A549 treated with ZK216348 at 1 μM for 4 hours (cell line): ENCODE measurements around the gene PFKFB2. TPM values are rescaled to one million over a fixed set of nuclear protein-coding genes. Genes with fewer than 3 reads are reported as not detected.

Experiments
- total RNA-seq: library from RNA; stranded (reverse); fragments of 200-300 nt; extraction: Qiagen RNA extraction; gene quantifications from 5 replicates; pipeline ENCODE4 v1.2.3, GENCODE V29; 2022; ENCODE audit warnings: low read depth

Gene PFKFB2
- total RNA-seq: 4.6 to 7.3 TPM (median 6.4 TPM) in 5 replicates

GRCh38 chr1:207052911-207053769, at the start of gene PFKFB2:
Gene PFKFB2, plus strand, starts transcription at chr1:207053275. Its CDS starts 1,443 bp downstream, at chr1:207054718.

DNA sequence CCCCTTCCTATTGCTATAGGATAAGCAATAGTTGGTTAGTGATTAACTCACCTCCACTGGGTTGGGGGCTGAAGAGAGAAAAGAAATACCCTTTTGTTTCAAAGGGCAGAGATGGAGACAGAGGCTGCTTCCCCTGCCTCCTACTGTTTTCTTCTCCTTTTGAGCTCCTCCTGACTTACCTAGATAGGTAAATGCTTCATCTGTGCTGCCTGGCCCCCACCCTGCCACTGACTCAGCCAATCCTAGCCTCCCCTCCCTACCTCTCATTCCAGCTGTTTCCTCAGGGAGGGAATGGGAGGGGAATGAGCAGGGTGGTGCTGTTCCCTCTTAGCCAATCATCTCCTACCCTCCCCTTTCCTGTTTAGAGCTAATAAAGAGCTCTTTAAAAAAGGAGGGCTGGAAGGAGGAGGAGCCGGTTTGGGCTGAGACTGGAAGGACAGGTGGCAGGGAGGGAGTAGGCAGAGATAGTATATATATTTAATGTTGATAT, 20.5 kb upstream of the PFKFB2 start, which contains the start of gene C1orf116:
Gene C1orf116, minus strand, starts transcription at position 229 of the 490 bp plus-strand sequence. CDS start 5,158 bp downstream, outside the sequence.

DNA sequence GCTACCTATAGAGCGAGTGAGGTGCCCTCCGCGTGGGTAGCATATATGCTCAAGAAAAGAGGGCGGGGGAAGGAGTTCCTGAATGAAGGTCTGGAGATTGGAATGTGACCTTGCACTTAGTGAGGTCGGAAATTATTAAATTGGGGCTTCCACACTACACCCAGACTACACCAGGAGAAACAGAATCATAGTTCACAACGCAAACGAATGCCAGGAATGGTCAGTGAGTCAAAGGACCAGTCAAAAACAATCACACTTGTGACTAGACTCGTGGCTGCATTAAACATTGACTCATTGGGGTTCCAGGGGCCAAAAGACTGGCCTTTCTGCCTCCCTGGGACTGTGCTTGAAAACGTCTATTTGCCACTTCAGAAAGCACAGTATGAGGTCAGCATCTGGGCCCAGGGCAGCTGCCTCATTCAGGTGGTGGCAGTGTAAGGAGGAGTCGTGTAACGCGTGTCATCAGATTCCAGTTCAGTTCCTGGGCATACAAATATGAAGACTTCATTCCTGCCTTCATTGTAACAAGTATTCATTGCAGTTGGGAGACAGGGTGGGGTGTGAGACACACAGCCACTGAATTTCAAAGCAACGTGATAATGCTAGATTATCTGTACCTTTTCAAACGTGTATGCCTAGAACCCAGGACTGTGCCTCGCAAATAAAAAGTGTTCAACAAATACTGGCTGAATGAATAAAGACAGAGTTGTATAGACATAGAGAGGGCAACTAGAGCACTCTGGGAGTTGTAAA, 1.7 kb upstream of the PFKFB2 start, which contains the start of gene YOD1:
Gene YOD1, minus strand, starts transcription at position 18 of the 753 bp plus-strand sequence. CDS start 178 bp downstream, outside the sequence.

DNA sequence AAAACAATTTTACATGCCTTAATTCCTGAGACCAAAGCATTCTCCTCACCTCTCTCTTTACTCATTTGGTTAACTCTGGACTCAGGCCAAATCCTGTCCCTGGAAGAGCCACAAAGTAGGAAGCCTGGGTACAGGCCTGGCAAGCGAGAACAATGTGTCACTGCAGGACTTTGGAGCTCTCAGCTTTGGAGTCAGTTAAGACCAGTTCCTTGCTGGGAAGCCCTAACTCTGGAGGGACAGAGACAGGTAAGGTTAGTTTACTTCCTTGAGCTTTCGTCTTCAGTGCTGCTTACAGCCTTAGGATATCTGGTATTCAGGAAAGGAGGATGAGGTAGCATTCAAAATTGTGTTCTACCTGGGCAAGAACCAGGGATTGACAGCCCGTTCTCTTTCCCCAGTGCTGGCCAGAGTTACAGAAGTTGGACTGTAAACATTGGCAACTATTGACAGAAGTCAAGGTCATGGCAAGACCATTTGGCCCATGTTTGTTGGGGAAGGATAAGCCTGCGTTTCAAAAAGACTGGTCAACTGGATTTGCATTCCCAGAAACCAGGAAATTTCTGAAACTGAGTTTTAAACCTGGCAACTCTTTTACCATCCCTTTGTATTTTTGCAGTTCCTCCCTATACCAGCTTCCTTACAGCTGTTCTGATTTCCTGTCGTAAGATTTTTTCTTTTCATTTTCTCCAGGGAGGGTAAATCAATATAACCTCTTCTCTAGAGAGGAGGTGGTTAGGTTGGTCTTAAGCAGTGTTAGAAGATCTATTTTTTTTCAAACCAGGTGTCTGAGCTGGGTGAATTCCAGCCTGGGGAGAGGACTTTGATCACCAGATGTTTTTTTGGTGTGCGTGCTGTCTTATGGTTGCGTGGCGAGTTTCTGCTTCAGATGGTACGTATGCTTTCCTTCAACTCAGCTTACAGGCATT, 35.9 kb downstream of the PFKFB2 start, which contains the start of gene C4BPB:
Gene C4BPB, plus strand, starts transcription at position 160 of the 926 bp plus-strand sequence. Its CDS starts 672 bp downstream, at position 832.

GRCh38 chr1:207103892-207104373, 50.9 kb downstream of the PFKFB2 start, which contains the start of gene C4BPA:
Gene C4BPA, plus strand, starts transcription at chr1:207104233. Its CDS starts 8,793 bp downstream, at chr1:207113026.

Other genes with a start within 250 kb of the PFKFB2 start
- not detected in 5 replicates for gene IL20, start 187.7 kb upstream of the PFKFB2 start, total RNA-seq
- 0.27 to 0.42 TPM (median 0.32 TPM) in 5 replicates for gene IL24, start 155.8 kb upstream of the PFKFB2 start, total RNA-seq
- gene FCMR, start 131.3 kb upstream of the PFKFB2 start, total RNA-seq: 4.5 to 7.0 TPM (median 4.8 TPM) in 5 replicates
- not detected in 5 replicates for gene PIGR, start 106.8 kb upstream of the PFKFB2 start, total RNA-seq
- 0.14 TPM in 1 of 5 replicates, not detected in the others for gene FCAMR, start 82.8 kb upstream of the PFKFB2 start, total RNA-seq
- 3.6 to 7.4 TPM (median 5.8 TPM) in 5 replicates for gene C1orf116, start 20.5 kb upstream of the PFKFB2 start, total RNA-seq
- gene YOD1, start 2.1 kb upstream of the PFKFB2 start, total RNA-seq: 2.9 to 8.4 TPM (median 7.4 TPM) in 5 replicates
- 1.2 to 2.1 TPM (median 1.6 TPM) in 5 replicates for gene C4BPB, start 35.6 kb downstream of the PFKFB2 start, total RNA-seq
- 0.33 to 0.86 TPM (median 0.78 TPM) in 5 replicates for gene C4BPA, start 51.0 kb downstream of the PFKFB2 start, total RNA-seq